HCEC 1CT (cell line): ENCODE data around the gene TTC36.
"Not testable (repeated sequence)": the region's sequence is repeated elsewhere in the genome, so short reads cannot be mapped to it uniquely, and the experiment has no call there.

Experiments used
- DNase-seq: peaks from one replicate; pipeline ENCODE4 v3.0.0-alpha.2; 2017

The TTC36 gene

GRCh38 chr11:118532852-118533768 lies 5.8 kb downstream of the TTC36 start:
- no peak for DNase-seq

- DNase-seq, result no peak
Observed at GRCh38 chr11:118533769-118534729, 6.8 kb downstream of the TTC36 start.

GRCh38 chr11:118535261-118535660 lies 8.0 kb downstream of the TTC36 start:
- DNase-seq, result no peak

GRCh38 chr11:118536726-118537125 lies 9.5 kb downstream of the TTC36 start:
- DNase-seq, result peak; percentile 77

GRCh38 chr11:118537409-118537980 lies 10.2 kb downstream of the TTC36 start:
- DNase-seq, result peak; percentile 26

- DNase-seq, result no peak
Observed at GRCh38 chr11:118544010-118544646, 16.9 kb downstream of the TTC36 start.

GRCh38 chr11:118544647-118545010 lies 17.4 kb downstream of the TTC36 start:
- no peak for DNase-seq

GRCh38 chr11:118545533-118545932 lies 18.3 kb downstream of the TTC36 start:
- DNase-seq, result no peak

GRCh38 chr11:118547132-118547531 lies 19.9 kb downstream of the TTC36 start:
- DNase-seq, result no peak

GRCh38 chr11:118552341-118552740 lies 25.1 kb downstream of the TTC36 start:
- no peak for DNase-seq

- no peak for DNase-seq
Observed at GRCh38 chr11:118560806-118561205, 33.5 kb downstream of the TTC36 start.

- no peak for DNase-seq
Observed at GRCh38 chr11:118565051-118565450, 37.8 kb downstream of the TTC36 start.

GRCh38 chr11:118569670-118570069 lies 42.4 kb downstream of the TTC36 start:
- no peak for DNase-seq

- no peak for DNase-seq
Observed at GRCh38 chr11:118570787-118571186, 43.5 kb downstream of the TTC36 start.

GRCh38 chr11:118571701-118572060 lies 44.4 kb downstream of the TTC36 start:
- not testable (repeated sequence) for DNase-seq

- DNase-seq, result peak; percentile 72
Observed at GRCh38 chr11:118572061-118572980, 45.0 kb downstream of the TTC36 start, which contains the start of gene ARCN1. Gene ARCN1 (plus strand): TSS chr11:118572409. CDS start chr11:118572548, 139 bp downstream.

GRCh38 chr11:118572981-118573550 lies 45.8 kb downstream of the TTC36 start:
- DNase-seq, result peak; percentile 27

- no peak for DNase-seq
Observed at GRCh38 chr11:118574636-118575035, 47.4 kb downstream of the TTC36 start.

GRCh38 chr11:118577995-118578394 lies 50.7 kb downstream of the TTC36 start:
- not testable (repeated sequence) for DNase-seq
